ENCODE results near the gene SMLR1. TPM values are rescaled to one million over a fixed set of nuclear protein-coding genes. Genes with fewer than 3 reads are reported as not detected.

SMLR1 gene
- total RNA-seq, 1 donor from 2014 or later, result not detected

- H3K4me1 ChIP-seq, result no peaks in the 10 kb centered on the region
- no peaks in the 10 kb centered on the region for H3K27me3 ChIP-seq
- ATAC-seq (no peak), DNase-seq (no peak)
- H3K4me3 ChIP-seq, result no peak overlapping the region
- intact Hi-C loops (cut with DNase I), result no loop called here
- no peak overlapping the region for H3K27ac ChIP-seq
- TF ChIP-seq CTCF (IDR thresholded peaks at IDR 0.05), result no peak
- no peaks in the 10 kb centered on the region for H3K9me3 ChIP-seq
- no peaks in the 10 kb centered on the region for H3K36me3 ChIP-seq
Observed at GRCh38 chr6:130849594-130849993, 22.4 kb downstream of the SMLR1 start.

GRCh38 chr6:130851026-130851425 lies 23.8 kb downstream of the SMLR1 start:
- Histone ChIP-seq H3K9me3 (no peaks in the 10 kb centered on the region), H3K27ac (no peak overlapping the region), H3K36me3 (no peaks in the 10 kb centered on the region), H3K27me3 (no peaks in the 10 kb centered on the region), H3K4me1 (no peaks in the 10 kb centered on the region), H3K4me3 (no peak overlapping the region)
- intact Hi-C loops (cut with DNase I), result no loop called here
- no peak for TF ChIP-seq CTCF (IDR thresholded peaks at IDR 0.05)
- ATAC-seq (no peak), DNase-seq (no peak)

GRCh38 chr6:130852844-130853554 lies 25.8 kb downstream of the SMLR1 start:
- H3K36me3 ChIP-seq, result peaks cover 3% of the 10 kb centered on the region
- no peak for DNase-seq
- no peak overlapping the region for H3K27ac ChIP-seq
- no peaks in the 10 kb centered on the region for H3K27me3 ChIP-seq
- ATAC-seq, result no peak
- H3K4me3 ChIP-seq, result no peak overlapping the region
- H3K4me1 ChIP-seq, result no peaks in the 10 kb centered on the region
- no peak for TF ChIP-seq CTCF (IDR thresholded peaks at IDR 0.05)
- no peaks in the 10 kb centered on the region for H3K9me3 ChIP-seq
- intact Hi-C loops (cut with DNase I), result no loop called here

- DNase-seq, result no peak
- peaks cover 6% of the 10 kb centered on the region for H3K36me3 ChIP-seq
Observed at GRCh38 chr6:130853555-130854183, 26.5 kb downstream of the SMLR1 start.

GRCh38 chr6:130858054-130858453 lies 30.8 kb downstream of the SMLR1 start:
- ATAC-seq (no peak), DNase-seq (no peak)
- Histone ChIP-seq H3K36me3 (peaks cover 21% of the 10 kb centered on the region), H3K4me1 (no peaks in the 10 kb centered on the region), H3K4me3 (no peak overlapping the region), H3K27me3 (no peaks in the 10 kb centered on the region), H3K9me3 (no peaks in the 10 kb centered on the region), H3K27ac (no peak overlapping the region)
- intact Hi-C loops (cut with DNase I), result no loop called here
- TF ChIP-seq CTCF (IDR thresholded peaks at IDR 0.05), result no peak

More at GRCh38 chr6:130853555-130854183, 26.5 kb downstream of the SMLR1 start:
- ATAC-seq, result no peak
- Histone ChIP-seq H3K4me1 (no peaks in the 10 kb centered on the region), H3K9me3 (no peaks in the 10 kb centered on the region), H3K27me3 (no peaks in the 10 kb centered on the region), H3K27ac (no peak overlapping the region), H3K4me3 (no peak overlapping the region)
- intact Hi-C loops (cut with DNase I), result no loop called here
- no peak for TF ChIP-seq CTCF (IDR thresholded peaks at IDR 0.05)

Data from upper lobe of right lung (tissue), 1 donor.